ENCODE results near the gene KRT25. TPM values are rescaled to one million over a fixed set of nuclear protein-coding genes. Genes with fewer than 3 reads are reported as not detected.

KRT25 gene
- total RNA-seq, 6 experiments from 2014 or later: not detected

DNA sequence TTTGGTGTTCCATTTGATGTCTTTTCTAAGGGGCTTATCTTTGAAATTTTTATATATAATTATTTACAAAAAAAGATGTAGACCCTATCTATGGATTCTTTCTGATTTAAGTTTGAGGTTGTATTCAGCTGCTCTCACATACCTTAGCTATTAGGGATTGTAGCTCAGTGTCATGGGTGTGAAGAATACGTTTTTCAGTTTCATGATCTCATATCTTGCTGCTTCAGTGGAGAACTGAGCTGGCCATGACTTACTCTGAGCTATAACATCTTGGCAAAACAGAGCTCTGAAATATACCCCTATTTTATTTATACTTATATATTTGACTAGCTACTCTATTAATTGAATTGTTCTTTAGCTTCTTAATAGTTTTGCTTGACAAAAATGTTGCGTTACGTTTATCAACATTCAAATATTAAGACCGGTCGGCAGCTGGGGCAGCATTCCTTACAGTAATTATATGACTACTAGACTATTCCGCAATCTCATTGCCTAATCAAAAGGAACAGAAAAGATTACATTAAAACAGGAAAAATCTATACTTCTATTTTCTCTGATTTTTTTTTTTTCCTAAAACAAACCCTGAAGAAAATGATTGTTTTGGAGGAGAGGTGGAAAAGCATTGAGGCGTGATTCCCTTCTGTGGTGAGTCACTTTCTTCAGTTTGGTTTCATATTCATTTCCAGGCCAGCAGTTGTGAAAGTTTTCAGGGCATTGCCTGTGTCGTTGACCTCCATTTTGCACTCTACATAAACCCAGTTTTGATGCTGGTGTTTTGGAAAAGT lies 27.5 kb downstream of the KRT25 start:
- Histone ChIP-seq H3K4me3 (no peak overlapping the region), H3K9me3 (no peaks in the 10 kb centered on the region), H3K4me1 (peaks cover 0 to 7% (median 0%) of the 10 kb centered on the region in 4 donors), H3K27ac (peak overlapping the region in 1 of 3 donors; percentile 15), H3K36me3 (no peaks in the 10 kb centered on the region), H3K27me3 (no peaks in the 10 kb centered on the region)
- intact Hi-C loops (cut with DNase I): no loop called here
- no peak for TF ChIP-seq POLR2A (IDR thresholded peaks at IDR 0.05)
- DNase-seq: no peak
- 33% methylated on average over 8 of the region's 8 CpGs for WGBS (ENCODE audit: insufficient coverage, low coverage, low lambda C conversion rate, missing lambda C conversion rate)
- ATAC-seq: peak in 3 of 4 donors; percentile 61 to 79 (median 69)

GRCh38 chr17:40726919-40727318 lies 28.2 kb downstream of the KRT25 start:
- 48% methylated on average over 2 of the region's 2 CpGs for WGBS (ENCODE audit: insufficient coverage, low coverage, low lambda C conversion rate, missing lambda C conversion rate)
- no peaks in the 10 kb centered on the region for H3K27me3 ChIP-seq
- intact Hi-C loops (cut with DNase I): no loop called here
- no peak for TF ChIP-seq POLR2A (IDR thresholded peaks at IDR 0.05)
- TF ChIP-seq, protein P1, sequence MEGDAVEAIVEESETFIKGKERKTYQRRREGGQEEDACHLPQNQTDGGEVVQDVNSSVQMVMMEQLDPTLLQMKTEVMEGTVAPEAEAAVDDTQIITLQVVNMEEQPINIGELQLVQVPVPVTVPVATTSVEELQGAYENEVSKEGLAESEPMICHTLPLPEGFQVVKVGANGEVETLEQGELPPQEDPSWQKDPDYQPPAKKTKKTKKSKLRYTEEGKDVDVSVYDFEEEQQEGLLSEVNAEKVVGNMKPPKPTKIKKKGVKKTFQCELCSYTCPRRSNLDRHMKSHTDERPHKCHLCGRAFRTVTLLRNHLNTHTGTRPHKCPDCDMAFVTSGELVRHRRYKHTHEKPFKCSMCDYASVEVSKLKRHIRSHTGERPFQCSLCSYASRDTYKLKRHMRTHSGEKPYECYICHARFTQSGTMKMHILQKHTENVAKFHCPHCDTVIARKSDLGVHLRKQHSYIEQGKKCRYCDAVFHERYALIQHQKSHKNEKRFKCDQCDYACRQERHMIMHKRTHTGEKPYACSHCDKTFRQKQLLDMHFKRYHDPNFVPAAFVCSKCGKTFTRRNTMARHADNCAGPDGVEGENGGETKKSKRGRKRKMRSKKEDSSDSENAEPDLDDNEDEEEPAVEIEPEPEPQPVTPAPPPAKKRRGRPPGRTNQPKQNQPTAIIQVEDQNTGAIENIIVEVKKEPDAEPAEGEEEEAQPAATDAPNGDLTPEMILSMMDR (IDR thresholded peaks at IDR 0.05): peak; percentile 29 to 58 (median 50)
- H3K36me3 ChIP-seq: no peaks in the 10 kb centered on the region
- no peak overlapping the region for H3K4me3 ChIP-seq
- H3K4me1 ChIP-seq: peaks cover 0 to 7% (median 0%) of the 10 kb centered on the region in 4 donors
- no peaks in the 10 kb centered on the region for H3K9me3 ChIP-seq
- H3K27ac ChIP-seq: no peak overlapping the region
- peak; percentile 76 to 88 (median 82) for ATAC-seq
- no peak for DNase-seq

DNA sequence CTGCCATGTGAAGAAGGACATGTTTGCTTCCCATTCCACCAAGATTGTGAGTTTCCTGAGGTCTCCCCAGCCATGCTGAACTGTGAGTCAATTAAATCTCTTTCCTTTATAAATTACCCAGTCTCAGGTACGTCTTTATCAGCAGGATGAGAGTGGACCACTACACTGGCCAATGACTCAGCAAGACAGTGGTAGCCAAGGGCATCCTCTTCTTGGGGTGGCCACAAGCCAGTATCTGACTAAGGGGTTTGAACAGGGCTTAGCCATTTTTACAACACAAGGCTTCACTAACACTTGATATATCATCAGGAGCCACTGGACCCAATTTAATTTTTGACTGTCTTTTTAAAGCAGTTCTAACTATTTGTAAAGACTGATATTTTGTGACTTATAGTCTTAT lies 30.5 kb downstream of the KRT25 start:
- WGBS (ENCODE audit: insufficient coverage, low coverage, low lambda C conversion rate, missing lambda C conversion rate): 50% methylated on average over 1 of the region's 1 CpG
- Histone ChIP-seq H3K9me3 (no peaks in the 10 kb centered on the region), H3K36me3 (no peaks in the 10 kb centered on the region), H3K4me3 (no peak overlapping the region), H3K27ac (no peak overlapping the region), H3K27me3 (no peaks in the 10 kb centered on the region), H3K4me1 (peaks cover 0 to 7% (median 0%) of the 10 kb centered on the region in 4 donors)
- TF ChIP-seq POLR2A (IDR thresholded peaks at IDR 0.05): no peak
- TF ChIP-seq, protein P1 (IDR thresholded peaks at IDR 0.05): no peak
- no peak for DNase-seq
- no peak for ATAC-seq
- intact Hi-C loops (cut with DNase I): no loop called here

- WGBS (ENCODE audit: insufficient coverage, low coverage, low lambda C conversion rate, missing lambda C conversion rate): 62% methylated on average over 1 of the region's 1 CpG
- TF ChIP-seq, protein P1 (IDR thresholded peaks at IDR 0.05): no peak
- TF ChIP-seq POLR2A (IDR thresholded peaks at IDR 0.05): no peak
- Histone ChIP-seq H3K27ac (no peak overlapping the region), H3K27me3 (no peaks in the 10 kb centered on the region), H3K4me3 (no peak overlapping the region), H3K4me1 (peaks cover 0 to 2% (median 0%) of the 10 kb centered on the region in 4 donors), H3K36me3 (no peaks in the 10 kb centered on the region), H3K9me3 (no peaks in the 10 kb centered on the region)
- ATAC-seq (no peak), DNase-seq (no peak)
- intact Hi-C loops (cut with DNase I): no loop called here
Observed at GRCh38 chr17:40722241-40722640, 32.9 kb downstream of the KRT25 start.

- intact Hi-C loops (cut with DNase I): no loop called here
- Histone ChIP-seq H3K36me3 (no peaks in the 10 kb centered on the region), H3K9me3 (no peaks in the 10 kb centered on the region), H3K27ac (no peak overlapping the region), H3K4me3 (no peak overlapping the region), H3K4me1 (no peaks in the 10 kb centered on the region), H3K27me3 (no peaks in the 10 kb centered on the region)
- no peak for ATAC-seq
- TF ChIP-seq, protein P1 (IDR thresholded peaks at IDR 0.05): no peak
- TF ChIP-seq POLR2A (IDR thresholded peaks at IDR 0.05): no peak
- WGBS (ENCODE audit: insufficient coverage, low coverage, low lambda C conversion rate, missing lambda C conversion rate): 47% methylated on average over 2 of the region's 2 CpGs
- no peak for DNase-seq
Observed at GRCh38 chr17:40720899-40721298, 34.2 kb downstream of the KRT25 start.
